SK-N-SH (cell line): ENCODE measurements around the gene CEACAM3. TPM values are rescaled to one million over a fixed set of nuclear protein-coding genes. Genes with fewer than 3 reads are reported as not detected.

Experiments
- CTCF ChIA-PET: fragments of 300-600, 350-600 bp; formaldehyde crosslinking; extraction: SDS; loops from one replicate; lab custom pipeline; 2021; lab: Yijun Ruan, JAX
- POLR2A ChIA-PET: fragments of 350-600 bp; sonication (Branson Sonifier 250); formaldehyde crosslinking; extraction: SDS; loops from one replicate; lab custom pipeline; 2020; ENCODE audit warnings: antibody characterized with exemption, inconsistent platforms; lab: Yijun Ruan, JAX
- DNase-seq: peaks from one replicate; pipeline ENCODE4 v3.0.0; 2012
- H2AFZ ChIP-seq: fragments of 200-600 bp; sonication (generic); 2 replicates; pipeline ENCODE4 v1.8.1; 2016; ENCODE audit warnings: antibody characterized with exemption, mild to moderate bottlenecking, low read depth
- H3F3A ChIP-seq: fragments of 200-600 bp; sonication (generic); replicated peaks from 2 replicates; pipeline ENCODE3; 2016; ENCODE audit warnings: antibody characterized with exemption, mild to moderate bottlenecking; ENCODE audit not compliant: insufficient read depth
- H3K27ac ChIP-seq, 2 experiments: fragments of 200-500 bp in 1 of 2; fragments of 200-600 bp in 1 of 2; sonication (Bioruptor generic) in 1 of 2; sonication (generic), shearing (Covaris generic) in 1 of 2; 2 replicates each; pipeline versions ENCODE4 v1.5.1 to v1.6.1; 2014 to 2016; ENCODE audit warnings: low read depth in 2 of 2, inconsistent platforms in 1 of 2, low read length in 1 of 2, mild to moderate bottlenecking in 1 of 2, mixed read lengths in 1 of 2
- H3K27me3 ChIP-seq: fragments of 200-600 bp; sonication (generic), shearing (Covaris generic); 2 replicates; pipeline ENCODE4 v1.6.1; 2016; ENCODE audit warnings: mixed run types; ENCODE audit not compliant: insufficient read depth
- H3K36me3 ChIP-seq, 2 experiments: fragments of 200-500 bp in 1 of 2; fragments of 200-600 bp in 1 of 2; sonication (Bioruptor generic) in 1 of 2; sonication (generic) in 1 of 2; replicated peaks in 1 of 2; 2 replicates each; pipeline versions ENCODE3 to v1.5.1; 2014 to 2016; ENCODE audit warnings: low read length in 1 of 2, mild to moderate bottlenecking in 1 of 2; ENCODE audit not compliant: insufficient read depth in 2 of 2, control insufficient read depth in 1 of 2
- H3K4me1 ChIP-seq, 2 experiments: fragments of 200-500 bp in 1 of 2; fragments of 200-600 bp in 1 of 2; sonication (Bioruptor generic) in 1 of 2; sonication (generic), shearing (Covaris generic) in 1 of 2; 2 replicates each; pipeline versions ENCODE4 v1.5.1 to v1.6.1; 2014 to 2016; ENCODE audit warnings: low read depth in 1 of 2, low read length in 1 of 2, mixed run types in 1 of 2; ENCODE audit not compliant: insufficient read depth in 2 of 2, control insufficient read depth in 1 of 2
- H3K4me2 ChIP-seq: fragments of 200-600 bp; sonication (generic), shearing (Covaris generic); 2 replicates; pipeline ENCODE4 v1.6.1; 2017; ENCODE audit warnings: mixed run types
- H3K4me3 ChIP-seq, 2 experiments: fragments of 200-500 bp in 1 of 2; fragments of 200-600 bp in 1 of 2; sonication (Bioruptor generic) in 1 of 2; sonication (generic), shearing (Covaris generic) in 1 of 2; 2 replicates each; pipeline versions ENCODE4 v1.5.1 to v1.8.1; 2014 to 2016; ENCODE audit warnings: low read depth in 2 of 2, inconsistent platforms in 1 of 2, low read length in 1 of 2, mild to moderate bottlenecking in 1 of 2, mixed read lengths in 1 of 2, moderate library complexity in 1 of 2
- H3K79me2 ChIP-seq: fragments of 200-600 bp; sonication (generic); 2 replicates; pipeline ENCODE4 v1.8.1; 2017; ENCODE audit warnings: mild to moderate bottlenecking; ENCODE audit not compliant: insufficient read depth
- H3K9ac ChIP-seq: fragments of 200-600 bp; sonication (generic); 2 replicates; pipeline ENCODE4 v1.6.1; 2017; ENCODE audit warnings: mixed run types
- H3K9me2 ChIP-seq: fragments of 200-600 bp; sonication (generic); 2 replicates; pipeline ENCODE4 v1.6.1; 2017; ENCODE audit warnings: mixed run types
- H3K9me3 ChIP-seq: fragments of 200-600 bp; sonication (generic); 2 replicates; pipeline ENCODE4 v1.6.1; 2017; ENCODE audit warnings: mixed run types, mild to moderate bottlenecking, moderate library complexity
- H4K20me1 ChIP-seq: fragments of 200-600 bp; sonication (generic); 2 replicates; pipeline ENCODE4 v1.6.1; 2017; ENCODE audit warnings: mild to moderate bottlenecking, mixed run types; ENCODE audit not compliant: insufficient read depth
- FOXJ3 ChIP-seq: sonication (generic); formaldehyde crosslinking; IDR thresholded peaks from 2 replicates; pipeline ENCODE4 v1.5.1; 2020; ENCODE audit warnings: mild to moderate bottlenecking, missing genetic modification reagents
- FOXM1 ChIP-seq: IDR thresholded peaks from 2 replicates; pipeline ENCODE4 v1.4.0; 2012; ENCODE audit warnings: low read depth, mild to moderate bottlenecking
- GABPA ChIP-seq: IDR thresholded peaks from 2 replicates; pipeline ENCODE4 v1.4.0; 2012; ENCODE audit warnings: low read depth, mild to moderate bottlenecking
- MEF2A ChIP-seq: IDR thresholded peaks from 2 replicates; pipeline ENCODE4 v1.4.0; 2012; ENCODE audit warnings: low read depth, borderline replicate concordance
- RAD21 ChIP-seq: IDR thresholded peaks from 2 replicates; pipeline ENCODE4 v1.6.1; 2012; ENCODE audit warnings: mild to moderate bottlenecking, low read length
- RFX5 ChIP-seq: IDR thresholded peaks from 2 replicates; pipeline ENCODE4 v1.6.1; 2012; ENCODE audit warnings: mild to moderate bottlenecking, improper control_type of control experiment, low read length
- RXRA ChIP-seq: IDR thresholded peaks from 2 replicates; pipeline ENCODE4 v1.4.0; 2012; ENCODE audit warnings: low read depth, mild to moderate bottlenecking, borderline replicate concordance
- SMC3 ChIP-seq: IDR thresholded peaks from 2 replicates; pipeline ENCODE4 v1.6.1; 2012; ENCODE audit warnings: low read depth, low read length, improper control_type of control experiment
- TCF12 ChIP-seq: IDR thresholded peaks from 2 replicates; pipeline ENCODE4 v1.4.0; 2012
- USF1 ChIP-seq: IDR thresholded peaks from 2 replicates; pipeline ENCODE4 v1.4.0; 2012; ENCODE audit warnings: low read depth, borderline replicate concordance
- ZBTB33 ChIP-seq: IDR thresholded peaks from 2 replicates; pipeline ENCODE4 v1.4.0; 2012; ENCODE audit warnings: low read depth, borderline replicate concordance
- WGBS: methylation state at CpG from one replicate; pipeline ENCODE4 v1.1.6; 2017; ENCODE audit warnings: low lambda C conversion rate; 5-methylcytosine and 5-hydroxymethylcytosine counted together
- polyA plus RNA-seq, 3 experiments: library from polyadenylated mRNA; depleted of rRNA; stranded (reverse); fragments of >200 nt; gene quantifications; 2 replicates each; pipeline ENCODE4 v1.2.3, GENCODE V29; 2012
- TF ChIP-seq, protein P1 (sequence below): IDR thresholded peaks from 2 replicates; pipeline ENCODE4; 2012
- TF ChIP-seq, protein P2 (sequence below): IDR thresholded peaks from 2 replicates; pipeline ENCODE4 v1.6.1; 2012; ENCODE audit warnings: mild to moderate bottlenecking, low read depth, low read length, moderate library complexity

The CEACAM3 gene
- polyA plus RNA-seq, 1 of the 3 experiments (the other 2 are of a cell fraction) = not detected

DNA sequence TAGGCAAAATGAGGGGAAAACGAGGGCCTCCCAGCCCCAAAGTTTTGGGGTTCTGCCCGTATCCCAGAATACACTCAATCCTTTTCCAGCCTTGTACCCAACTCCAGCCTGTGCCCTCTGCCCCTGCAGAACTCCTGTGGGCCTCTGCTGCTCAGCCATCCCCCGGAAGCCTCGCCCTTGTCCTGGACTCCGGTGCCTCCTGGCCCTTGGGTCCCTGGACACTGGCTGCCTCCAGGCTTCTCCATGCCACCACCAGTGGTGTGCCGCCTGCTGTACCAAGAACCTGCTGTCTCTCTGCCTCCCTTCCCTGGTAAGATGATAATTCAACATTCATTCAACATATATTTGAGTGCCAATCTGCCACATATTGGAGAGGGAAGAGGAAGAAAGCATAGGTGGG lies 52.3 kb downstream of the CEACAM3 start (continued):
- no peak for TF ChIP-seq USF1

DNA sequence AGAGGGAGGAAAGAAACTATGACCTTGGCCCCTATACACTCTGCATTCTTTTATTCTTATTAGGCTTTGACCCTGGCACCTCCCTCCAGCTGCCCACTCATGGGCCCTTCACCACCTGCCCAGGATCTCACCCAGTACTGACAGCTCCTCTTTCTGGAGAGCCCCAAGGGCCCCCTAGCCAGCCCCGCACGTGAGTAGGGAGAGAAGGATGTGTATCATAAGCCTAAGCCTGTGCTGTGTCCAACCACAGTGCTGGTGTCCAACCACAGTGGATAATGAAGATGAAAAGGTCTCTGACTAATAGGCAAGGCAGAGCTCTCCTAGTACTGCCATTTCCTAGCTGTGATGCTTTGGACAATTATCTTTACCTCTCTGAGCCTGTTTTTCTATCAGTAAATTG lies 52.7 kb downstream of the CEACAM3 start:
- TF ChIP-seq MEF2A = no peak
- TF ChIP-seq FOXJ3 (CRISPR knock-in tag) = no peak
- TF ChIP-seq, protein P1, sequence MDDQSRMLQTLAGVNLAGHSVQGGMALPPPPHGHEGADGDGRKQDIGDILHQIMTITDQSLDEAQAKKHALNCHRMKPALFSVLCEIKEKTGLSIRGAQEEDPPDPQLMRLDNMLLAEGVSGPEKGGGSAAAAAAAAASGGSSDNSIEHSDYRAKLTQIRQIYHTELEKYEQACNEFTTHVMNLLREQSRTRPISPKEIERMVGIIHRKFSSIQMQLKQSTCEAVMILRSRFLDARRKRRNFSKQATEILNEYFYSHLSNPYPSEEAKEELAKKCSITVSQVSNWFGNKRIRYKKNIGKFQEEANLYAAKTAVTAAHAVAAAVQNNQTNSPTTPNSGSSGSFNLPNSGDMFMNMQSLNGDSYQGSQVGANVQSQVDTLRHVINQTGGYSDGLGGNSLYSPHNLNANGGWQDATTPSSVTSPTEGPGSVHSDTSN = no peak
- no peak for TF ChIP-seq TCF12
- peaks cover 55% of the 10 kb centered on the region for H3K27me3 ChIP-seq
- H2AFZ ChIP-seq = no peak overlapping the region
- no peaks in the 10 kb centered on the region for H3K36me3 ChIP-seq
- H3K27ac ChIP-seq = no peak overlapping the region
- CTCF ChIA-PET = interaction anchor here (1.1 to 5.5 kb wide), 2 partner anchors 13 to 399 kb away, joined by 3 to 34 read pairs; no protein-coding TSS in a partner anchor
- no peak overlapping the region for H3K9ac ChIP-seq
- POLR2A ChIA-PET = no interaction called here
- no peaks in the 10 kb centered on the region for H3K9me2 ChIP-seq
- no peaks in the 10 kb centered on the region for H3K79me2 ChIP-seq
- no peaks in the 10 kb centered on the region for H4K20me1 ChIP-seq
- H3K9me3 ChIP-seq = no peaks in the 10 kb centered on the region
- H3F3A ChIP-seq = no peaks in the 10 kb centered on the region
- H3K4me3 ChIP-seq = no peak overlapping the region
- no peak overlapping the region for H3K4me2 ChIP-seq
- no peaks in the 10 kb centered on the region for H3K4me1 ChIP-seq
- 17% methylated on average over 2 of the region's 2 CpGs for WGBS
- no peak for DNase-seq

- H3K4me2 ChIP-seq = no peak overlapping the region
- no peaks in the 10 kb centered on the region for H3K9me2 ChIP-seq
- no peak for TF ChIP-seq GABPA
- no peak for TF ChIP-seq RFX5
- no peak for TF ChIP-seq FOXM1
- no peak for TF ChIP-seq ZBTB33
- TF ChIP-seq, protein P2, sequence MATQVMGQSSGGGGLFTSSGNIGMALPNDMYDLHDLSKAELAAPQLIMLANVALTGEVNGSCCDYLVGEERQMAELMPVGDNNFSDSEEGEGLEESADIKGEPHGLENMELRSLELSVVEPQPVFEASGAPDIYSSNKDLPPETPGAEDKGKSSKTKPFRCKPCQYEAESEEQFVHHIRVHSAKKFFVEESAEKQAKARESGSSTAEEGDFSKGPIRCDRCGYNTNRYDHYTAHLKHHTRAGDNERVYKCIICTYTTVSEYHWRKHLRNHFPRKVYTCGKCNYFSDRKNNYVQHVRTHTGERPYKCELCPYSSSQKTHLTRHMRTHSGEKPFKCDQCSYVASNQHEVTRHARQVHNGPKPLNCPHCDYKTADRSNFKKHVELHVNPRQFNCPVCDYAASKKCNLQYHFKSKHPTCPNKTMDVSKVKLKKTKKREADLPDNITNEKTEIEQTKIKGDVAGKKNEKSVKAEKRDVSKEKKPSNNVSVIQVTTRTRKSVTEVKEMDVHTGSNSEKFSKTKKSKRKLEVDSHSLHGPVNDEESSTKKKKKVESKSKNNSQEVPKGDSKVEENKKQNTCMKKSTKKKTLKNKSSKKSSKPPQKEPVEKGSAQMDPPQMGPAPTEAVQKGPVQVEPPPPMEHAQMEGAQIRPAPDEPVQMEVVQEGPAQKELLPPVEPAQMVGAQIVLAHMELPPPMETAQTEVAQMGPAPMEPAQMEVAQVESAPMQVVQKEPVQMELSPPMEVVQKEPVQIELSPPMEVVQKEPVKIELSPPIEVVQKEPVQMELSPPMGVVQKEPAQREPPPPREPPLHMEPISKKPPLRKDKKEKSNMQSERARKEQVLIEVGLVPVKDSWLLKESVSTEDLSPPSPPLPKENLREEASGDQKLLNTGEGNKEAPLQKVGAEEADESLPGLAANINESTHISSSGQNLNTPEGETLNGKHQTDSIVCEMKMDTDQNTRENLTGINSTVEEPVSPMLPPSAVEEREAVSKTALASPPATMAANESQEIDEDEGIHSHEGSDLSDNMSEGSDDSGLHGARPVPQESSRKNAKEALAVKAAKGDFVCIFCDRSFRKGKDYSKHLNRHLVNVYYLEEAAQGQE = no peak
- no peak for TF ChIP-seq RAD21
- TF ChIP-seq SMC3 = no peak
- TF ChIP-seq RXRA = no peak
- no peak for TF ChIP-seq MEF2A
- TF ChIP-seq, all 33 proteins: peak for 0
- 25% methylated on average over 3 of the region's 5 CpGs for WGBS
- Histone ChIP-seq H3K27me3 (peaks cover 60% of the 10 kb centered on the region), H3K36me3 (no peaks in the 10 kb centered on the region), H3K9me3 (no peaks in the 10 kb centered on the region), H2AFZ (no peak overlapping the region), H3K9ac (no peak overlapping the region), H4K20me1 (no peaks in the 10 kb centered on the region), H3K4me1 (no peaks in the 10 kb centered on the region), H3K4me3 (no peak overlapping the region), H3F3A (no peaks in the 10 kb centered on the region), H3K27ac (no peak overlapping the region), H3K79me2 (no peaks in the 10 kb centered on the region)
- ChIA-PET POLR2A (interaction anchor here (0.7 to 1.0 kb wide), 2 partner anchors 9 to 10 kb away, joined by 3 to 5 read pairs; partner anchors contain the start of gene RPS19), CTCF (interaction anchor here (0.7 to 5.5 kb wide), 6 partner anchors 8 to 144 kb away, joined by 3 to 34 read pairs (median 6); no protein-coding TSS in a partner anchor)
- DNase-seq = no peak
Observed at GRCh38 chr19:41850381-41850780, 54.0 kb downstream of the CEACAM3 start.
